Stomach (tissue), 9 donors: Measurements from ENCODE around the gene COL27A1. TPM values are rescaled to one million over a fixed set of nuclear protein-coding genes. Genes with fewer than 3 reads are reported as not detected.

Experiments used
- DNase-seq, 2 donors: peaks; one replicate each; pipeline versions ENCODE4 v3.0.0 to v3.0.0-alpha.2; 2013 to 2019
- H3K27ac ChIP-seq, 5 donors: fragments of 200-600 bp in 4 of 5; sonication (generic) in 4 of 5; one replicate each; pipeline ENCODE4 v1.5.1; 2013 to 2019; ENCODE audit warnings: mild to moderate bottlenecking in 1 of 5, moderate library complexity in 1 of 5
- H3K27me3 ChIP-seq, 3 donors: fragments of 200-600 bp; sonication (generic); one replicate each; pipeline ENCODE4 v1.5.1; 2017 to 2019; ENCODE audit warnings: mixed run types in 1 of 3
- H3K36me3 ChIP-seq, 4 donors: fragments of 200-600 bp; sonication (generic); 1 replicate in 3 of 4; 2 replicates in 1 of 4; pipeline ENCODE4 v1.5.1; 2016 to 2019
- H3K4me1 ChIP-seq, 4 donors: fragments of 200-600 bp; sonication (generic); one replicate each; pipeline ENCODE4 v1.5.1; 2016 to 2019
- H3K4me3 ChIP-seq, 4 donors: fragments of 200-600 bp; sonication (generic) in 3 of 4; one replicate each; pipeline ENCODE4 v1.5.1; 2016 to 2019; ENCODE audit warnings: mild to moderate bottlenecking in 1 of 4
- H3K9me3 ChIP-seq, 4 donors: fragments of 200-600 bp; sonication (generic); one replicate each; pipeline ENCODE4 v1.5.1; 2016 to 2019
- CTCF ChIP-seq, 7 experiments: fragments of 450-650 bp in 4 of 7; fragments of 200-600 bp in 3 of 7; sonication (generic) in 3 of 7; IDR thresholded peaks; one replicate each; pipeline ENCODE4 v1.5.1; 2016 to 2019; ENCODE audit warnings: antibody characterized with exemption in 7 of 7, control low read depth in 2 of 7, mild to moderate bottlenecking in 1 of 7
- EP300 ChIP-seq: sonication (generic); formaldehyde crosslinking; IDR thresholded peaks from one replicate; pipeline ENCODE4 v1.6.1; 2017; ENCODE audit warnings: antibody characterized with exemption
- POLR2A ChIP-seq, 4 donors: fragments of 450-650 bp; IDR thresholded peaks; one replicate each; pipeline ENCODE4 v1.6.1; 2016; ENCODE audit warnings: antibody characterized with exemption in 4 of 4, control low read depth in 2 of 4, mild to moderate bottlenecking in 1 of 4, moderate library complexity in 1 of 4
- POLR2AphosphoS5 ChIP-seq, 3 donors: sonication (generic); formaldehyde crosslinking; IDR thresholded peaks; one replicate each; pipeline ENCODE4 v1.6.1; 2016; ENCODE audit warnings: antibody characterized with exemption in 3 of 3
- WGBS, 5 donors: extraction: QIAGEN DNeasy Blood & Tissue Kit in 3 of 5; methylation state at CpG; one replicate each; pipeline versions ENCODE4 v1.1.5 to v1.1.7; 2013 to 2018; 5-methylcytosine and 5-hydroxymethylcytosine counted together
- intact Hi-C: fragments of 100-400 bp; cut with DNase I; formaldehyde crosslinking; loops from one replicate; pipeline ENCODE4 v1.15.1; 2023; ENCODE audit warnings: low total_unique reads
- polyA plus RNA-seq, 3 donors: library from polyadenylated mRNA; stranded (reverse); fragments of 200-250 nt; gene quantifications; one replicate each; pipeline ENCODE4 v1.2.3, GENCODE V29; 2013
- total RNA-seq, 5 donors: library from RNA; depleted of rRNA; stranded (reverse); fragments of >200 nt; gene quantifications; one replicate each; pipeline versions ENCODE4 v1.1.0 to v1.2.3, GENCODE V29; 2014 to 2016
- donor health status: healthy with polysubstance abuse.
- donor health status: Bipolar disorder and iron deficiency.
- donor health status: healthy.

Gene COL27A1
- total and polyA plus RNA-seq, 8 donors = 2.9 to 26.3 (median 8.2) TPM

GRCh38 chr9:114171500-114171899 lies 16.2 kb downstream of the COL27A1 start:
- Histone ChIP-seq H3K4me1 (peaks cover 0 to 32% (median 12%) of the 10 kb centered on the region in 4 donors), H3K4me3 (no peak overlapping the region), H3K27ac (no peak overlapping the region), H3K9me3 (no peaks in the 10 kb centered on the region), H3K36me3 (peaks cover 0 to 20% (median 5%) of the 10 kb centered on the region in 4 donors), H3K27me3 (no peaks in the 10 kb centered on the region)
- no peak for DNase-seq
- TF ChIP-seq POLR2A (IDR thresholded peaks at IDR 0.05) (no peak), POLR2AphosphoS5 (IDR thresholded peaks at IDR 0.05) (no peak), CTCF (IDR thresholded peaks at IDR 0.05) (no peak), EP300 (no peak)
- 94 to 98% (median 96%) methylated on average over 7 of the region's 7 CpGs for WGBS, 5 donors
- intact Hi-C loops = no loop called here

GRCh38 chr9:114172981-114173833 lies 17.9 kb downstream of the COL27A1 start:
- H3K9me3 ChIP-seq = no peaks in the 10 kb centered on the region
- peaks cover 4 to 45% (median 24%) of the 10 kb centered on the region in 4 donors for H3K4me1 ChIP-seq
- TF ChIP-seq POLR2AphosphoS5 (IDR thresholded peaks at IDR 0.05) (no peak), POLR2A (IDR thresholded peaks at IDR 0.05) (no peak), EP300 (no peak), CTCF (IDR thresholded peaks at IDR 0.05) (no peak)
- H3K27ac ChIP-seq = peak overlapping the region in 2 of 5 donors; percentile 9 to 35
- H3K4me3 ChIP-seq = no peak overlapping the region
- peak in 1 of 2 donors; percentile 74 for DNase-seq
- H3K27me3 ChIP-seq = no peaks in the 10 kb centered on the region
- intact Hi-C loops = no loop called here
- WGBS, 5 donors = 51 to 74% (median 66%) methylated on average over 19 to 20 of the region's 20 CpGs
- peaks cover 0 to 13% (median 2%) of the 10 kb centered on the region in 4 donors for H3K36me3 ChIP-seq

- DNase-seq = no peak
- Histone ChIP-seq H3K9me3 (no peaks in the 10 kb centered on the region), H3K36me3 (no peaks in the 10 kb centered on the region), H3K27ac (peak overlapping the region in 3 of 5 donors; percentile 48 to 64 (median 56)), H3K27me3 (no peaks in the 10 kb centered on the region), H3K4me3 (no peak overlapping the region), H3K4me1 (peaks cover 4 to 51% (median 28%) of the 10 kb centered on the region in 4 donors)
- intact Hi-C loops = no loop called here
- TF ChIP-seq POLR2A (IDR thresholded peaks at IDR 0.05) = no peak
- no peak for TF ChIP-seq EP300
- no peak for TF ChIP-seq POLR2AphosphoS5 (IDR thresholded peaks at IDR 0.05)
- no peak for TF ChIP-seq CTCF (IDR thresholded peaks at IDR 0.05)
- 48 to 70% (median 62%) methylated on average over 3 of the region's 3 CpGs for WGBS, 5 donors
Measured at GRCh38 chr9:114174557-114174875, 19.2 kb downstream of the COL27A1 start.

GRCh38 chr9:114174876-114175771 lies 19.8 kb downstream of the COL27A1 start:
- 58 to 64% (median 58%) methylated on average over 14 to 26 of the region's 26 CpGs for WGBS, 5 donors
- TF ChIP-seq POLR2AphosphoS5 (IDR thresholded peaks at IDR 0.05) (no peak), POLR2A (IDR thresholded peaks at IDR 0.05) (no peak), EP300 (no peak), CTCF (IDR thresholded peaks at IDR 0.05) (no peak)
- H3K27ac ChIP-seq = peak overlapping the region in 3 of 5 donors; percentile 48 to 64 (median 56)
- H3K9me3 ChIP-seq = no peaks in the 10 kb centered on the region
- H3K4me3 ChIP-seq = no peak overlapping the region
- peaks cover 4 to 54% (median 26%) of the 10 kb centered on the region in 4 donors for H3K4me1 ChIP-seq
- H3K36me3 ChIP-seq = no peaks in the 10 kb centered on the region
- H3K27me3 ChIP-seq = no peaks in the 10 kb centered on the region
- intact Hi-C loops = no loop called here
- DNase-seq = peak in 1 of 2 donors; percentile 90
